Spleen (tissue), 11 donors: ENCODE results near the gene CFAP119. TPM values are rescaled to one million over a fixed set of nuclear protein-coding genes. Genes with fewer than 3 reads are reported as not detected.

Source experiments
- DNase-seq: peaks from one replicate; pipeline ENCODE4 v3.0.0-alpha.2; 2020
- H3K27ac ChIP-seq, 8 donors: fragments of 200-600 bp; sonication (generic) in 7 of 8; 1 replicate in 4 of 8; 2 replicates in 4 of 8; pipeline versions ENCODE4 v1.5.0 to v1.8.0; 2016 to 2021; ENCODE audit warnings: inconsistent platforms in 4 of 8, mild to moderate bottlenecking in 4 of 8, moderate library complexity in 1 of 8
- H3K27me3 ChIP-seq, 7 donors: fragments of 200-600 bp; sonication (generic) in 6 of 7; replicated peaks in 1 of 7; 1 replicate in 4 of 7; 2 replicates in 3 of 7; pipeline versions ENCODE4 v1.5.0 to v1.8.0; 2016 to 2021; ENCODE audit warnings: inconsistent platforms in 3 of 7, mild to moderate bottlenecking in 1 of 7
- H3K36me3 ChIP-seq, 6 donors: fragments of 200-600 bp; sonication (generic) in 5 of 6; 1 replicate in 4 of 6; 2 replicates in 2 of 6; pipeline versions ENCODE4 v1.5.0 to v1.8.0; 2016 to 2021; ENCODE audit warnings: inconsistent platforms in 2 of 6
- H3K4me1 ChIP-seq, 6 donors: fragments of 200-600 bp; sonication (generic) in 5 of 6; 1 replicate in 3 of 6; 2 replicates in 3 of 6; pipeline versions ENCODE4 v1.5.0 to v1.8.0; 2016 to 2021; ENCODE audit warnings: inconsistent platforms in 3 of 6
- H3K4me3 ChIP-seq, 8 donors: fragments of 200-600 bp; sonication (generic) in 7 of 8; 1 replicate in 4 of 8; 2 replicates in 4 of 8; pipeline versions ENCODE4 v1.5.0 to v1.8.0; 2016 to 2021; ENCODE audit warnings: inconsistent platforms in 4 of 8, mild to moderate bottlenecking in 4 of 8, moderate library complexity in 2 of 8
- H3K9me3 ChIP-seq, 8 donors: fragments of 200-600 bp; sonication (generic) in 7 of 8; 1 replicate in 4 of 8; 2 replicates in 4 of 8; pipeline versions ENCODE4 v1.5.0 to v1.8.0; 2016 to 2021; ENCODE audit warnings: inconsistent platforms in 4 of 8
- CTCF ChIP-seq, 11 experiments: fragments of 200-600 bp in 7 of 11; fragments of 450-650 bp in 4 of 11; sonication (generic) in 4 of 11; IDR thresholded peaks in 8 of 11; conservative IDR thresholded peaks in 3 of 11; 1 replicate in 7 of 11; 2 replicates in 4 of 11; pipeline versions ENCODE4 v1.4.0 to v1.8.0; 2016 to 2021; ENCODE audit warnings: antibody characterized with exemption in 11 of 11, inconsistent platforms in 4 of 11, mild to moderate bottlenecking in 1 of 11
- POLR2A ChIP-seq, 3 donors: fragments of 450-650 bp; IDR thresholded peaks; one replicate each; pipeline ENCODE4 v1.5.1; 2017; ENCODE audit warnings: antibody characterized with exemption in 3 of 3, mild to moderate bottlenecking in 1 of 3
- POLR2AphosphoS5 ChIP-seq, 3 donors: sonication (generic); formaldehyde crosslinking; IDR thresholded peaks; one replicate each; pipeline ENCODE4 v1.5.1; 2017; ENCODE audit warnings: antibody characterized with exemption in 3 of 3
- WGBS, 5 donors: extraction: QIAGEN DNeasy Blood & Tissue Kit in 3 of 5; methylation state at CpG; one replicate each; pipeline versions ENCODE4 v1.1.5 to v1.1.7; 2013 to 2018; 5-methylcytosine and 5-hydroxymethylcytosine counted together
- intact Hi-C: fragments of 100-400 bp; cut with DNase I; formaldehyde crosslinking; loops from one replicate; pipeline ENCODE4 v1.15.0; 2023; ENCODE audit warnings: low total_unique reads
- polyA plus RNA-seq, 3 donors: library from polyadenylated mRNA; stranded (reverse); fragments of 200-250 nt; gene quantifications; one replicate each; pipeline ENCODE4 v1.2.1, GENCODE V29; 2013
- total RNA-seq, 7 donors: library from RNA; depleted of rRNA in 3 of 7; stranded (reverse); fragments of >200 nt in 3 of 7; fragmentation: NEBNext Ultra II Directional in 4 of 7; extraction: Animal tissue kit (Norgen Biotek cat#: 25700) in 4 of 7; gene quantifications; one replicate each; pipeline versions ENCODE4 v1.1.0 to v1.2.1, GENCODE V29; 2016 to 2021
- donor health status: healthy with polysubstance abuse.
- donor health status: DM: no; HTN: no; CAD: no; lungs with moderate emphysema.
- donor health status: DM: no; HTN: no; CAD: no.
- donor health status: Bipolar disorder and iron deficiency.
- donor health status: healthy.
- donor health status: DM: no; HTN: no; CAD: no.
- donor health status: DM: yes; HTN: yes; CAD: no.

Gene CFAP119
- total and polyA plus RNA-seq, 10 donors: 3.1 to 15.5 (median 4.5) TPM

- DNase-seq: no peak
- WGBS, 5 donors: 90 to 94% (median 91%) methylated on average over 17 to 18 of the region's 18 CpGs
- intact Hi-C loops: loop anchor here (10.0 kb wide), 1 partner anchor 61 kb away; no protein-coding TSS in a partner anchor
- Histone ChIP-seq H3K4me1 (peaks cover 0 to 55% (median 26%) of the 10 kb centered on the region in 6 donors), H3K9me3 (no peaks in the 10 kb centered on the region), H3K36me3 (peaks cover 0 to 42% (median 24%) of the 10 kb centered on the region in 6 donors), H3K4me3 (no peak overlapping the region), H3K27me3 (peaks cover 0 to 26% (median 0%) of the 10 kb centered on the region in 7 donors), H3K27ac (no peak overlapping the region)
- TF ChIP-seq POLR2A (IDR thresholded peaks at IDR 0.05) (no peak), POLR2AphosphoS5 (IDR thresholded peaks at IDR 0.05) (no peak), CTCF (IDR thresholded peaks at IDR 0.05 in 8 of 11, conservative IDR thresholded peaks at IDR 0.05 in 3 of 11) (no peak)
These were observed 22.4 kb upstream of the CFAP119 start for GRCh38 chr16:30784215-30784614.

- peaks cover 0 to 25% (median 0%) of the 10 kb centered on the region in 7 donors for H3K27me3 ChIP-seq
- no peaks in the 10 kb centered on the region for H3K9me3 ChIP-seq
- intact Hi-C loops: loop anchor here (10.0 kb wide), 1 partner anchor 61 kb away; no protein-coding TSS in a partner anchor
- H3K4me3 ChIP-seq: no peak overlapping the region
- peak in 1 of 3 donors; percentile 19 for TF ChIP-seq POLR2AphosphoS5 (IDR thresholded peaks at IDR 0.05)
- no peak for TF ChIP-seq CTCF (IDR thresholded peaks at IDR 0.05 in 8 of 11, conservative IDR thresholded peaks at IDR 0.05 in 3 of 11)
- no peak for TF ChIP-seq POLR2A (IDR thresholded peaks at IDR 0.05)
- WGBS, 5 donors: 93 to 97% (median 96%) methylated on average over 26 to 57 of the region's 57 CpGs
- peaks cover 0 to 42% (median 24%) of the 10 kb centered on the region in 6 donors for H3K36me3 ChIP-seq
- no peak overlapping the region for H3K27ac ChIP-seq
- H3K4me1 ChIP-seq: peaks cover 0 to 52% (median 26%) of the 10 kb centered on the region in 6 donors
- DNase-seq: no peak
These were observed 21.6 kb upstream of the CFAP119 start for GRCh38 chr16:30783280-30784109.

DNA sequence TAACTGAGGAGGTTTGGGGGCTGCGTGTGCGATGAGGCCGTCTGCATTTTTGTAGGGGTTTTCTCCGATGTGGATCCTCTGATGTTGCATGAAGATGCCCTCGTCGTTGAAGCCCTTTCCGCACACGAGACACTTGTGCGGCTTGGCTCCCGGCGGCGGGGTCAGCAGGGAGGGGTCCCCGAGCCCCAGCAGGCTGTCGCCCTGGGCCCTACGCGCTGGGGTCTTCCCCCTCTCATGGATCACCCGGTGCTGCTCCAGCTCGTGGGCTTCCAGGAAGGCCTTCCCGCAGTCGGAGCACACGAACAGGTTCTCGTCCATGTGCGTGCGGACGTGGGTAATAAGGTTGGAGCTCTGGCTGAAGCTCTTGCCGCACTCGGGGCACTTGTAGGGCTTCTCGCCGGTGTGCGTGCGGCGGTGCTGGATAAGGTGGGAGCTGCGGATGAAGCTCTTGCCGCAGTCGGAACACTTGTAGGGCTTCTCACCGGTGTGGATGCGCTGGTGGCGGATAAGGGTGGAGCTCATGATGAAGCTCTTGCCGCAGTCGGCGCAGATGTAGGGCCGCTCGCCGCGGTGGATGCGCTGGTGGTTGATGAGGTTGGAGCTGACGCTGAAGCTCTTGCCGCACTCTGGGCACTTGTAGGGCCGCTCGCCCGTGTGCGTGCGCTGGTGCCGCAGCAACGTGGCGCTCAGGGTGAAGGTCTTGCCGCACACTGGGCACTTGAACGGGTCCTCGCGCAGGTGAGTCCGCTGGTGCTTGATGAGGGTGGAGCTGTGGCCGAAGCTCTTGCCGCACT lies 20.8 kb upstream of the CFAP119 start:
- Histone ChIP-seq H3K4me3 (no peak overlapping the region), H3K27ac (no peak overlapping the region), H3K27me3 (peaks cover 0 to 18% (median 0%) of the 10 kb centered on the region in 7 donors), H3K36me3 (peaks cover 0 to 42% (median 24%) of the 10 kb centered on the region in 6 donors), H3K9me3 (no peaks in the 10 kb centered on the region), H3K4me1 (peaks cover 0 to 51% (median 22%) of the 10 kb centered on the region in 6 donors)
- 95 to 98% (median 95%) methylated on average over 50 to 63 of the region's 63 CpGs for WGBS, 5 donors
- no peak for TF ChIP-seq CTCF (IDR thresholded peaks at IDR 0.05 in 8 of 11, conservative IDR thresholded peaks at IDR 0.05 in 3 of 11)
- no peak for TF ChIP-seq POLR2A (IDR thresholded peaks at IDR 0.05)
- TF ChIP-seq POLR2AphosphoS5 (IDR thresholded peaks at IDR 0.05): peak in 1 of 3 donors; percentile 22
- DNase-seq: no peak
- intact Hi-C loops: loop anchor here (10.0 kb wide), 1 partner anchor 62 kb away; no protein-coding TSS in a partner anchor
